Kidney tubule cell (primary cell): ENCODE results near the gene CAMTA1.

Experiments used
- DNase-seq: peaks from one replicate; pipeline ENCODE4 v3.0.0-alpha.2; 2018; ENCODE audit warnings: low spot score

The CAMTA1 gene

DNA sequence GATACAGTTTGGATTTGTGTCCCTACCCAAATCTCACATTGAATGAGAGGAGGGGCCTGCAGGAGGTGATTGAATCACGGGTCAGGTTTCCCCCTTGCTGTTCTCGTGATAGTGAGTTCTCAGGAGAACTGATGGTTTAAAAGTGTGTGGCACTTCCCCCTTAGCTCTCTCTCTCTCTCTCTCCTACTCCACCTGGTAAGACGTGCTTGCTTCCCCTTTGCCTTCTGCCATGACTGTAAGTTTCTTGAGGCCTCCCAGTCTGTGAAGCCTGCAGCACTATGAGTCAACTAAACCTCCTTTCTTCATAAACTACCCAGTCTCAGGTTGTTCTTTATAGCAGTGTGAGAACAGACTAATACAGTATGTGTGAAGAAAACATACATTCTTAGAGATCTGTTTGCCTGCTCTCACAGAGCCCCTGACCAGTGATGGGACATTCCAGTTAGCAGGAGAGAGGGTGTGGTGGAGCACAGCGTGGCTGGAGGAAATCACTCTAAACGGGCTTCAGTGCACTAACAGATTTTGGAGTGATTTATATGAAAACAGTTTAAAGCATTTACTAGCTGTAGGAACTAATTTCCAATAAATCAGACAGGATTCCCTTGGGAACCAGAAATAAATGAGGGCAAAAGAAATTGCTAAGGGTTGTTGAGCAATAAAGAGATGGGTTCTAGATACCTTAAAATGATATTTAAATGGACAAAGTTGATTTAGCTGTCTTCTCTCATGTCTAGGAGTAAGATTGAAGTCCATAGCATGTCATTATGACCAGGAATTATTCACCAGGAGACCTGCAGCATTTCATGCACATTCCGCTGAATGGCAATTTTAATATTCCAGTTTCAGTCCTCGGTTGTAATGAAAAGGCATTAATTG, 411.0 kb downstream of the CAMTA1 start:
- DNase-seq, result no peak

DNA sequence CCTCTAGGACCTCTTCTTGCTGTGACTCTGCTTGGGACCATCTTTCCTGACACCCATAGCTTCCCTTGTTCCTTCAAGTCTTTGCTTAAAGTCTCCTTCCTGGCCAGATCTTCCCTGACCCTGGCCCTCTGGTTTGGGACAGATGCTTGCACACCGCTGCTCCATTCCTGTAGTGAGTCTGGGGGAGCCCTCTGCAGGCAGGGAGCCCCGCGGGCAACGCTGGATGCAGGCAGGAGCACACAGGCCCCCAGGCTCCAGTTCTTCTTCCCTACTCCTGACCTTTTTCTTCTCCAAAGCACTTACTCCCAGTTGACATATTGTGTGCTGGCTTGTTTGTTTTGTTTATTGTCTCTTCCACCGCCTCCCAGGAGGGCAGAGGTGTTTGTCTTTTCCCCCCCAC, 413.4 kb downstream of the CAMTA1 start:
- DNase-seq, result no peak

DNA sequence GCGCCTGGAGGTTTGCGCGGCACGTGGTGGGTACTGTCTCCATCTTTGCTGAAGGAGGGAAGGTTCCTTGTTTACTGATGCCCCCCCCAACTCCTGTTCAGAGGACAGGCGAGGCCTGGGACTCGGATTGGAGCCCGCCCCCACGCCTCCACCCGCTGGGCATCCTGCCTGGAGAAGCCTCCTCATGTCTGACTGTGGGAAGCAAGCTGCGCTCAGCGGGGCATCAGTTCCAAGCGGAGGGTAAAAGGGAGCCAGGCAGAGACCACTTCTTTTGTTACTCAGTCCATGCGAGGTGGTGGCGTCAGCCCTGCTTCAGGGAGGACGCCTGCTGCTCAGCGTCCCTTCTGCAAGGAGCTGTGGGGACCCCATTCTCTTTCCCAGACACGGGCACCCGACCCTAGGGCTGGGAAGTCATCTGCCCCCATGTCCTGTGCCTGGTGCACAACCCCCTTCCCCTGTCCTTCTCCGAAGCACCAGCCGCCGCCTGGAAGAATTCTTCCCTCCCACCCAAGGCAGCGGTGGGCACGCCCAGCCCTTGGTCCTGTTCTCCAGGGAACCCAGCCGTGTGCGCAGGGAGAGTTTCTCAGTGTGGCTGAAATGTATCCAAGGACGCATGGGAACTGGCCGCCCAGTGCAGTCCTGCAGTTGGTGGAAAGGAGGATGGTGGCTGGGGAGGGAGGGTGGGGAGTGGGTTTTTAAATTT, 414.0 kb downstream of the CAMTA1 start:
- no peak for DNase-seq

DNA sequence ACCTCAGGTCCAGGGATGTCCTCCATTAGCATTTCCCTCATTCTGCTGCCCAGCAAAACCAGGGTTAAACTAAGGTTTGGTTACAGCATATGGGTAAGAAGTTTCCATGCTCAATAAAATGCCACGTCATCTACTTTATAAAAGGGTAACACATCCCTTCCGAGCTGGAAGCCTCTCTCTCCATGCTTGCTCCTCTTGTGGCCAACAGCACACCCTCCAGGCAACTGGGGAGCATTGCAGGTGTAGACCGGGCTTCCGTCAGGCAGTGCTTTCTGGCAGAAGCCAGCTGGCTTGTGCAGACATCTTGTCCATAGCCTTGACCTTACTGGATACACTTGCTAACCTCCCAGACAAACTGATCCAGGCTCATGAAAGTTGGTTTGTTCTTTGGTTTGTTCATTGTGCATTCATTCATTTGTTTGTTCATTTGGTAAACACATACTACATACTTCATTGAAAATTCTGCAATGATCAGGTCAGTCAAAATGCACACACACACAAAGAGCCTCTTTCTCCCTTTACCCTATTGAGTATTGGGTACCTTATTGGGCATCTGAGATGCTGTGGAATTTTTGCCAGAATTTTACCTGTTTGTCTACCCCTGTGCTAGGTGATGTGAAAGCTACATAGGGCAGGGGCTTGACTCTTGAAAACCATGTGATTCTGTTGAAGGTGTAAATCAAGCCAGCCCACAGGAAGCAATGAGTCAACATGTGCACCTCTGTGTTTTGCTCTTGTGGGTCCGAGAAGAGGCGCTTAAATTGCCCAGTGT, 422.8 kb downstream of the CAMTA1 start:
- DNase-seq, result peak; percentile 83

DNA sequence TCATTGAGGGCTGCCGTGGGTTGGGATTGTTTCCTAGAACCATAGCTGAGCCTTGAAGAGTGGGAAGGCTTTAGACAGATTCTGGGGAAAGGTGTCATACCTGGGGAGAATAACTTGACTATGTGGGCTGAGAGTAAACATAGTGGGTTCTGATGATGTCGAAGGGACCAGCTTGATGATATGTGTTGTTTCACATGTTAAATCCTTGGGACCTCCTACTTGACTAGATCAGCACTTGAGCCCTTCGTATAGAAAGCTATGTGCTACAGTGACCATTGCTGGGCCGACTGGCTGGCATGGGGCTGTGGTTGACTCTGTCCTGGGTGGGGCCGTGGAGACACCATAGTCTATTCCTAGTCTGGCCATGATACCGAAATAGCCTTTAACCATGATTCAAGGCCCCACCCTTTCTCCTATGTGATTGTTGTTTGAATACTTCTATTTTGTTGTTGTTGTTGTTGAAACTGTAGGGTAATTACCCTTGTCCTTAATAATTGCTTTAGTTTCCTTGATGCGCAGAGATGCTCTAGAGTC, 423.5 kb downstream of the CAMTA1 start:
- DNase-seq, result no peak

DNA sequence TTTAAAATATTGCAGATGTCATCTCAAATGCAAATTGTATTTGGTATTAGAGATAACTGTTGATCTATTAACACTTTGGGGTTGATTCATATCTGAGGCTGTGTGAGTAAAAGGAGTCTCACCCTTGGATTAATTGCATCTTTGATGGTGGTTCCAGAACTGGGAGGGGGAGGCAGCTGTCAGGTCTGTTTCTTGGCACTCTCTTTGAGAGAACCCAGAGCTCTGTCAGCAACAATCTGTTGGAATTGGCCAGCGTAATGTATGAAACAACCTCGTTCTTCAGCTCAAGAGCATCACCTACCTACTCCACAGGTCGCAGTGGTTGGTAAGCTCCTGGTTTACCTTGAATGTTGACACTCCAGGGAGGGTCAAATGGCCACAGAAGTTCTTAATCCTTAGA, 424.1 kb downstream of the CAMTA1 start:
- DNase-seq, result no peak

DNA sequence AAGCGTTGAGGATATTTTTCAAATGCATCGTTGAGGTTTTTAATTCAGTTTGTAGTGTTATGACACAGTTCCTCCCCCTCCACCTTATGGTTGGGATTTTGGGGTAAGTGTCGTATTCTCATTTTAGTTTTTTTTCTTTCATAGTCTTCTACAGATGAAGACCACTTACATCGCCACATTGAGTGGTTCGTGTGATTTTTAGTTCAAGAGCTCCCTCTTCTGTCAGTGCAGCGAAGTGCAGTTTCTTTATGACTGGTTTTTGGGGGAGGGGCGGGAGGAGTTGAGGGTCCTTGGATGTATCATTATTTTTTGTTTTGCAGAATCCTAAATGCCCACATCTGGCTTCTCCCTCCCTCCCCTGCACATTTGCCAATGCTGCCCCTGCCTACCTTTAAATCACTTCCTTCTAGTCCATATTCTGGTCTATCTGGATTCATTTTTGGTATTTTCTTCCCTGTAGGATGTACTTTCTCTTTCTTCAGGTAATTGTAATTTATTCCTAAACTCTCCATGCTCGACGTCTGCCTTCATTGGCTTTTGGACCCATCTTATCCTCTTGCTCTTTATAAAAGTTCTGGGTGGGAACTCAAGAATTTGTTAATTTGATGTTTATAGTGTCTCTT, 433.1 kb downstream of the CAMTA1 start:
- DNase-seq, result peak; percentile 39

DNA sequence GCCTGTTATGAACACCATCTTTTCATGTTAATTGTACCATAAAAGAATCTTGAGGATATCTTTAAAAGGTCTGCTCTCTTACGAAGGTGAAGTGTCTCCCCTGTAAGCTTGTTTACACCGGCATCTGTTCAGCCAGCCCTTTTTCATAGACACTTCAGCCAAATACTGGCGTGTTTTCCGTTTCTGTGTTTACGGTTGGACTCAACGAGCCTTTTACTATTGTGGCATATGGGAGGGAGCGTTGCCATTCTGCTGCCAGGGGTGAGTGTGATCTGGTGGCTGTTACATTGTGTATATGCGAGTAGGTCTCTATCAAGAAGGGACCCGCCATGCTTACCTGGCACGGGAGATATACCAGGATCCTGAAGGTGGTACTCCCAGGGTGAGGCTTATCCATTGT, 433.8 kb downstream of the CAMTA1 start:
- no peak for DNase-seq

DNA sequence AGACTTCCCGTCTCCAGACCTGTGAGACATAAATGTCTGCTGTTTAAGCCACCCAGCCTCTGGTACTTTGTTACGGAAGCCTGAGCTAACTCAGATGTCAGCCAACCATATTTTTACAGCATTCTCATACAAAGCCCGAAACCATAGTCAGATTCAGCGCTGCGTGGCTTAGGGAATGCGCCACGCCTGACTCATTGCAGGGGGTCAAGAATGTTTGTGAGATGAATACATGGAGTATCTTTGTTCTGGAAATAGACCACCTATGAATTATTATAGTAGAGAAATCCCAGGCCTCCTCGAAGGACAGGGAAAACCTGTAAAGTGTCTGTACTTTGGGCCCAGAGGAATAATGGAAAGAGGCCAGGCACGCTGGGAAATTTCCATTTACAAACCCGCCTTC, 434.8 kb downstream of the CAMTA1 start:
- DNase-seq, result no peak

DNA sequence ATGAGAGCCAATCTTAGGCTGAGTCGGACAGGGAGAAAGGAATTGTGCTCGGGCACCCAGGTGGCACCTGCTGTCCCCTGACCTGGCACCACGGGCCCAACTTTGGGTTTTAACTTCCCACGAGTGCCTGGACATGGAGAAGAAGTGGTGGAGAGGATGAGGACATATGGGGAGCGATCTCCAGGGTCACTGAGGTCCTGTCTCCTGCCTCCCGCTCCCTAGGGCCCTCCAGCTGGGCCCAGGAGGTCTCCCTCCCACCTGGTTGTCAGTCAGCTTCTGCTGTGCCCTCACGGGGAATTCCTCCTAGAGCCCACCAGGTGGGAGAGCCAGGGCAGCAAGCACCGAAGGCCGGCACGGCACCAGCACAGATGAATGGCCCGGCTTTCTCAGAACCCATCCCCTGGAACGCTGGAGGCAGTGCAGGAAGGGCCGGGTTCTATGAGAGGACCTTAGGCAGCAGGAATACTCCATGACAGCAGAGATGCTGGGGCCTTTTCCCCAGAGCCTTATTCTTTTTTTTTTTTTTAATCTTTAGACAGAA, 435.5 kb downstream of the CAMTA1 start:
- DNase-seq, result no peak

DNA sequence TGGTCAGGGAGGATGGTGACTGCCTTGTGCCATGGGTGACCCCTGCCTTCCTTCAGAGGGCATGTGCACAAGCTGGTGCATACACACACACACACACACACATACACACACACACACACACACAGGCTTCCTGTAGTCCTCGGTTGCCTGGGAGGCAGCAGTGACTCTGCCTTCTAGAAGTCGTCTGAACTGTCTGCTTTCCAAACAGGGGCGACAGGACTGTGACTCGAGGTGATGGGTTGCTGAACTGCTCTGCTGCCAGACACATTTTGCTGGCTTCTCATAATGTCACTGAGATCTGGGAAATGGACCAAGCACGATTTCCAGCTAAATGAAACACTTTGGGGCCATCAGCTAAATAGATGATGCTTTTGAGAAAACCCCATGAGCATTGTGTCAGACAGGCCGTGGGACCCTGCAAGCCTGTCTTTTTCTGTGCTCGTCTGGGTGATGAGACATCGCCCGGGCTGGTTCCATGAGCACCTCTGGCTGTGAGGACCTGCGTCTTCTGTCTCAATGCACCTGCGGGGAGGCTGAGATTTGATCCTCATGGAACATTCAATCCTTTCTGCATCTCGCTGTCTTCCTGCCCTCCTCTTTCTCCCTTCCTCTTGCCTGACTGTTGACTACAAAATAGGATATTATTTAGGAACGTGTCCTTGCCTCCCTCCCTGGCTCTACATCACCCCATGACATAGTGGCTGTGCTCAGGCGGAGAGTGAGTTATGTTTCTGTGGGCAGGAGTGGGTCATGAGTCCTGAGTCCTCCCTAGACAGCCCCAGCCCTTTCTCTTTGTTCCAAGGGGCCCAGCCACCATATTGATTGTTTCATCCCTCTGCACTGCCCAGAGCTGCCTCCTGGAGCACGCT, 436.8 kb downstream of the CAMTA1 start:
- peak; percentile 32 for DNase-seq

DNA sequence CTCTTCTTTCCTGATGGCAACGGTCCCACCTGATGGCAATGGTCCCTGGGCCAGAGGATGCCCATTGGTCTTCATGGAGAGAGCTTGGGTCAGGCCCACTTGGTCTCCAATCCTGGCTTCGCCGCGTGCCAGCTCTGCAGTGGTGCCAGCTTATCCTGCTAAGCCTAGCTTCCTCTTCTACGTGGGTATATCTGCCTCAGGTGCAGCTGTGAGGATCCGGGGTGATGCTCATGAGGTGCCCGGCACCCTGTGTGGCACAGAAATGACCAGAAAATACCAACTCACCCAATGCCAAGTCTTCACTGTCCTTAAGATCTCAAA, 437.4 kb downstream of the CAMTA1 start:
- DNase-seq, result no peak

DNA sequence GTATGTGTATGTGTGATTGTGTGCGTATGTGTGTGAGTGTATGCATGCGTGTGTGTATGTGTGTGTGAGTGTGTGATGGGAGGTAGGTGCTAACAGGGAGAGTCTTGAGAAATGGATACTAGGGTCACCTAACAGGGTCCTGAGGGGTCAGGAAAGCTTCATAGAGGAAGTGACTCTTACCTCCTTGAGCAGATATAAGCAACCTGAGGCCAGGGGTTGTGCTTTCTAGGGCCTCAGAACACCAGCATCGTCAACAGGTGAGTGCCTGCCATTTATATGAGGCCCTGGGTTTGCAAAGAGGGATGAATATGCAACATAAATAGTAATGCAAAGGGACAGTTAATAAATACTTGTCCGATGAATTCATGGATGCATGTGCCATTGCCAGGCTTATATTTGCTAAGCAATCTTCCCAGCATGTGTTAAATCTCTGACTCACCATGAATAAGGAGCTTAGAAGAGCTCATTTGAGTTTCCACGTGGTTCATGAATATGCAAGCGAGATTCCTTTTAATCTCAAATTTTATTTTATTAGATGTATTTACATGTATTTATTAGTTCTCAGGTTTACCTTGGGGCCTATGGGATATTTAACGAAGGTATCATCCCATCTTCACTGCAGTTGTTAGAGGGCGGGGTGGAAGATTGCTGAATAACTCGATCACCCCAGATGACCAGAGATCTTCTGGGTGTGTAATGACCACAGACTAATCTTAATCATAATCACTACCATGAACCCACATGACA, 438.3 kb downstream of the CAMTA1 start:
- DNase-seq, result peak; percentile 60

DNA sequence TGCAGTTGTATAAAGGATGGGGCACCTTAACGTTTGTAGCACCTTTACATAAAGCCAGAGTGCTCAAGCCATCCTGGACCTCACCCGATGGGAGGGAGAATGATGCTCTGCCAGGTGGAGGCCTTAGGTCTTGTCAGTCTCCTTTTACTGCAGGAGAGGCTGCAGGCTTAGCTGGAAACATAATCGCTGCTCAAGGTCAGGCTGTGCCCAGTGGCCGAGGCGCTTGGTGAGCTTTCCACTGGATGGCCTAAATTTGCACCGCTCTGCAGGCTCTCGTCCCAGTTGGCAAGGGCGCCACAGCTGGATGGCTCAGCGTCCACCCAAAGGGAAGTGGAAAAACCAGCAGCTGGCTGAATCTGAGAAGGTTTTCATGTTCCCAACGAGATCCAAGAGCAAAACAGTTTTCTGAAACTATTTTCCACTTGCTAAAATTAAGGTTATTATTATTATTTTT, 438.9 kb downstream of the CAMTA1 start:
- DNase-seq, result no peak

DNA sequence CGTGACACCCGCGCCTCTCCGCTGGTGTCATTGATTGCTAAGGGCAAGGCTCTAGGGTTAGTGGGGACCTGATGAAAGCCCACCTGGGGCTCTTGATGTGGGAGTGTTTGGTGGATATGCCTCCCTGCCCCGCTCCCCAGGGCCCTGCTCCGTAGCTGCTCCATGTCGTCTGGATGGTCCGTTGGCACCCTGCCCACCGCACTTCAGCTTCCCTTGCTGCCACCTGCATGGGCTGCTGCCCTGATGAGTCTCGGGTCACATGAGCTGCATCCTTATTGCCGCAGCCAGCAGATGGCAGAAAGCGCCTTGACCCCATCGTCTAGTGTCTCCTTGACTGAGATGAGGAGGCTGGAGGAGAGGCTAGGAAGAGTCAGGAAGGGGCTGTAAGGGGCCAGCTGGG, 439.4 kb downstream of the CAMTA1 start:
- peak; percentile 63 for DNase-seq

DNA sequence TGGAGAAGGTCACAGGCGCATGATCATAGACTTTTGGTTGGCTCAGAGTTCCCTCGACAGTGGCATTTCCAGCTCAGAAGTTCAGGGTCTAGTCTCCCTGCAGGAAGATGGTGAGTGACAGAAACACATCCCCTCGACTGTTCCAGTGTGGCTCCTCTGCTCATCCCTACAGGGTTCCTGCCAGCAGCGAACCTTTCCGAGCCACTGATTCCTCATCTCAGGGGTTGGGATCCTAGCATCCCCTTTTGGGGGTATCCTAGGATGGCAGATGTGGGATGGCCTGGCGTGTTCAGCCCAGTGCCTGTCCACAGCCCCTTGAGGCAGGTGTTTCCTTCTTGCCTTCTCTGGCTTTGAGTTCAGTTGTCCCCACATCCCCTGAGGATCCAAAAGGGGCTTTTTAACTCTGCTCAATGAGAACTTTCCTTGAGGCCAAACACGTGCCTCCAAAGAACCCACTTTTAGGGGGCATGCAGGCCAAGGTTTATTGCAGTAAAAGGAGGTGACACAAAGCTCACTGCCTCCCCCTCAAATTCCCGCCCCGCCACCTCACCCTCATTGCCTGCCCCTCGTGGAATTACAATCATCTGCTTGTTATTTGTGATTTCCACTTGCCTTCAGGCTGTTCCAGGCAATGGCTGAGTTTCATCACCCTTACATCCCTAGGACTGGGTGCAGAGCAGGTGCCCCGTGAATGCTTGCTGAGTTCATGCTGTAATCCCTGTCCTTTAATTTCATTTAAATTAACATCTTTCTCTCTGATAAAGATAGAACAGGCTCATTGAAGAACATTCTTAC, 440.7 kb downstream of the CAMTA1 start:
- no peak for DNase-seq

DNA sequence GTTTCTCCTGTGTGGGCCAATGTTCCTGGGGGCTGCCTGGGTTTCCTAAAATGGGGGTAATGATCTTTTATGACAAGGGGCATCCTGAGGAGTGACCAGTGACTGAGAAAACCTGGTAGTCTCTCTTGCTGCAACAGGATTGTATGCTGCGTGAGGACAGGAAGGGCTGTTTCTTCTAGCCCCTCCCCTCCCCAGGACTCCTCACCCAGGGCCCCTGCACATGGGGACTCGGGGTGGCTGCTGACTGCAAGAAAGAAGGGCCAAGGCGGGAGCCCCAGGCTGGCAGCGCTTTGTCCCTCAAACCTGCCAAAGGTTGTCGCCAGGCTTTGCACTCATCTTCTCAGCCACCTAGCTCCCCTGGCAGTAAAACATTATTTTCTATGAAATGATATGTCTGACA, 442.4 kb downstream of the CAMTA1 start:
- DNase-seq, result no peak

DNA sequence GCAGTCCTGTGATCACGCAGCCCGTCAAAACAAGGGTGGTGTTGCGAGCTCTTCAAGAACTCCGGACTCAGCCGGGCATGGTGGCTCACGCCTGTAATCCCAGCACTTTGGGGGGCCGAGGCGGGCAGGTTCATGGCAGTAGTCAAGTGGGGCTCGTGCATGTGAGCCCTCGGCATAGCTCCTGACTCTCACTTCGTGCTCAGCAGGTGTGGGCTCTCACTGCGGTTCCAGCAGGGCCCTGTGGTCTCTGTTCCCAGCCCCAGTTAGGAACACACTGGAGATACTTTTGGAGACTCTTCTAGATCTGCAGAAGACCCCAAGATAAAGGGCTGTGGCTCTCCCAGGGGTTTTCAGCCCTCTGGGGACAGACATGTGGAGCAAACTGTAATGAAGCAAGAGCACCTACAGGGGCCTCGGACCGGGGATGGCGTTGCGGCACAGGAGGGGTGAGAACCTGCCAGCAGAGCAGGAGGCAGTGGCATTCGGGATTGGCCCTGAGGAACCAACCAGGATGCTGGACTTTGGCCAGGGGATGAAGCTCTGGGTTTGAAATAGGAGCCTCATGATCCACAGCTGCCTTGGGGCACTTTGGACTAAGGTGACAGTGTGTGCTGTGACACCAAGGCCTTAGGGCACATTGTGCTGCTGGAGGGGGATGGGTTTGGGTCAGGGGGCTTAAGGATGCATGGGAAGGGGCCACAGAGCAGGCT, 443.2 kb downstream of the CAMTA1 start:
- no peak for DNase-seq

DNA sequence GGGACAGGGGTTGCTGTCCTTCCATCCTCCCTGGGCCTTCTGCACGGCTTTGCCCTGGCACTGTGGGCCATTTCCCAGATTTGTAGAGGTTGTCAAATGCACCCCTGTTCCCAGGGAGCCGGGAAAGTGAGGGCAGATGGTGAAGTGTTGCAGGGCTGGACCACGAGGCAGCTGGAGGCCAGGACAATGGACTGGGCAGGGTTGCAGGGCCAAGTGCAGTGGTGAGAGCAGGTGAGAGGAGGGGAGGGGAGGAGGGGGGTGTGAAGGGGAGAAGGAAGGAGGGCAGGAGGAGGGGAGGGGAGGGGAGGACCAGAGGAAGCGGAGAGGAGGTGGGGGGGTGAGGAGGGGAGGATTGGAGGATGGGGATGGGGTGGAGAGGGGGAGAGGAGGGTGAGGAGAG, 443.9 kb downstream of the CAMTA1 start:
- no peak for DNase-seq
